ENCODE measurements around the gene THBS4. TPM values are rescaled to one million over a fixed set of nuclear protein-coding genes. Genes with fewer than 3 reads are reported as not detected.

The THBS4 gene
- total and polyA plus RNA-seq, 10 of the 15 experiments (the other 5 are each of a cell fraction or from before 2014, with no cell fraction given), result 0.31 to 1.7 (median 0.75) TPM

DNA sequence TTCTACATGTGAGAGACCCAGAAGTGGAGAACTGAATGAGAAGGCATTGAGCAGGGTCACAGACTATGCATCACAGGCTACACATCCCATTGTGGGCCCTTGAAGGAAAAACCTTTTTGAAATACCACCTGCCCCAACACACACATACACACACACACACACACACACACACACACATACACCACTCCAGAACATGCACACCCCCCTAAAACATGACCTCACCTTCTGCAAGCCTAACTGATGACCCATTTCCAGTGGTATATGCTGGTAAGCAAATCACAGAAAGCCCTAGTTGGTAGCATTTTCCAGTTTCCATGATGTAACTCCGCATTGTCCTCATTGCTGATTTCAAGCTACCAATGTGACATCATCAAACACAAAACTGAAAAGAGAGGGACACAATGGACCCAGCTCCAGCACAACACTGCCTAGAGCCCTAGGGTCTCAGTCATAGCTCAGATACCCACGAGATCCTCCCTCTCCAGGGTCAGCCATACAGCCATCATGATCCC lies 36.4 kb downstream of the THBS4 start:
- H3K36me3 ChIP-seq (ENCODE audit: control insufficient read depth in 2 of 2, insufficient read depth in 2 of 2, low read length in 1 of 2), result no peaks in the 10 kb centered on the region
- H3K27me3 ChIP-seq (replicated peaks in 1 of 2; ENCODE audit: control insufficient read depth in 2 of 2, insufficient read depth in 2 of 2, low read length in 1 of 2), result no peaks in the 10 kb centered on the region
- ATAC-seq (no peak), FAIRE-seq (no peak), DNase-seq (ENCODE audit: low read depth, low spot score) (no peak)
- H3K79me2 ChIP-seq (ENCODE audit: control insufficient read depth, insufficient read depth, low read length), result no peaks in the 10 kb centered on the region
- H3K4me2 ChIP-seq (ENCODE audit: control insufficient read depth, insufficient read depth), result no peak overlapping the region
- WGBS (ENCODE audit: insufficient coverage, insufficient replicate concordance, low lambda C conversion rate, missing lambda C conversion rate), result 50% methylated on average over 2 of the region's 2 CpGs
- ChIA-PET SMC1A (ENCODE audit: uncharacterized antibody, unreplicated experiment) (no interaction called here), POLR2A (no interaction called here), RAD21 (ENCODE audit: unreplicated experiment) (no interaction called here), CTCF (interaction anchor here (1.0 to 1.8 kb wide), 3 partner anchors 12 to 27 kb away, joined by 3 to 6 read pairs (median 4); no protein-coding TSS in a partner anchor)
- BruUV-seq (replicated peaks), result no TSS peak
- no peaks in the 10 kb centered on the region for H3K9me3 ChIP-seq (replicated peaks; ENCODE audit: control insufficient read depth, insufficient read depth, low read length)
- TF ChIP-seq RBBP5 (conservative IDR thresholded peaks at IDR 0.05), result no peak
- no peak for TF ChIP-seq TCF7 (IDR thresholded peaks at IDR 0.05; ENCODE audit: borderline replicate concordance)
- no peak for TF ChIP-seq SMARCA5 (IDR thresholded peaks at IDR 0.05)
- TF ChIP-seq, protein P1, sequence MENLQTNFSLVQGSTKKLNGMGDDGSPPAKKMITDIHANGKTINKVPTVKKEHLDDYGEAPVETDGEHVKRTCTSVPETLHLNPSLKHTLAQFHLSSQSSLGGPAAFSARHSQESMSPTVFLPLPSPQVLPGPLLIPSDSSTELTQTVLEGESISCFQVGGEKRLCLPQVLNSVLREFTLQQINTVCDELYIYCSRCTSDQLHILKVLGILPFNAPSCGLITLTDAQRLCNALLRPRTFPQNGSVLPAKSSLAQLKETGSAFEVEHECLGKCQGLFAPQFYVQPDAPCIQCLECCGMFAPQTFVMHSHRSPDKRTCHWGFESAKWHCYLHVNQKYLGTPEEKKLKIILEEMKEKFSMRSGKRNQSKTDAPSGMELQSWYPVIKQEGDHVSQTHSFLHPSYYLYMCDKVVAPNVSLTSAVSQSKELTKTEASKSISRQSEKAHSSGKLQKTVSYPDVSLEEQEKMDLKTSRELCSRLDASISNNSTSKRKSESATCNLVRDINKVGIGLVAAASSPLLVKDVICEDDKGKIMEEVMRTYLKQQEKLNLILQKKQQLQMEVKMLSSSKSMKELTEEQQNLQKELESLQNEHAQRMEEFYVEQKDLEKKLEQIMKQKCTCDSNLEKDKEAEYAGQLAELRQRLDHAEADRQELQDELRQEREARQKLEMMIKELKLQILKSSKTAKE (IDR thresholded peaks at IDR 0.05; ENCODE audit: low read depth, poor library complexity, severe bottlenecking), result no peak
- no peak for TF ChIP-seq POLR2AphosphoS5 (IDR thresholded peaks at IDR 0.05; ENCODE audit: low read length)
- TF ChIP-seq ZBTB33 (IDR thresholded peaks at IDR 0.05), result no peak
- TF ChIP-seq CHD1 (IDR thresholded peaks at IDR 0.05; ENCODE audit: low read depth, low read length), result no peak
- H3K4me3 ChIP-seq, result no peak overlapping the region
- no peak overlapping the region for H2AFZ ChIP-seq (ENCODE audit: control insufficient read depth, low read depth, low read length)
- H3K9ac ChIP-seq (ENCODE audit: control insufficient read depth, insufficient read depth, low read length), result no peak overlapping the region
- no peak overlapping the region for H3K27ac ChIP-seq (ENCODE audit: control insufficient read depth, insufficient read depth)
- no peaks in the 10 kb centered on the region for H4K20me1 ChIP-seq (ENCODE audit: control insufficient read depth, insufficient read depth)
- in situ Hi-C loops (cut with MboI), result loop anchor here (10.0 kb wide), 1 partner anchor 197 kb away; no protein-coding TSS in a partner anchor
- H3K4me1 ChIP-seq (ENCODE audit: control insufficient read depth, insufficient read depth, low read length), result peaks cover 12% of the 10 kb centered on the region
- intact Hi-C loops (cut with micrococcal nuclease; ENCODE audit: unreplicated experiment), result no loop called here

All from GM12878 (cell line).